Mammary epithelial cell (primary cell): Measurements from ENCODE around the gene BTBD16.

ENCODE experiments used
- CTCF ChIP-seq, 2 donors: IDR thresholded peaks in 1 of 2; conservative IDR thresholded peaks in 1 of 2; 2 replicates each; pipeline ENCODE4 v1.5.1; 2011 to 2012; ENCODE audit warnings: inconsistent platforms in 2 of 2, low read length in 2 of 2, mild to moderate bottlenecking in 2 of 2, control low read depth in 1 of 2, low read depth in 1 of 2; ENCODE audit not compliant: insufficient read depth in 1 of 2; ENCODE audit errors: extremely low read depth in 1 of 2
- EZH2 ChIP-seq: IDR thresholded peaks from 2 replicates; pipeline ENCODE4 v1.6.1; 2012; ENCODE audit warnings: low read length, inconsistent platforms, borderline replicate concordance

GRCh38 chr10:122287570-122287969, 16.5 kb downstream of the BTBD16 start:
- TF ChIP-seq CTCF (conservative IDR thresholded peaks at IDR 0.05 in 1 of 2, IDR thresholded peaks at IDR 0.05 in 1 of 2; ENCODE audit: extremely low read depth in 1 of 2, insufficient read depth in 1 of 2, low read depth in 1 of 2, low read length in 2 of 2) (no peak), EZH2 (no peak)
